Calu3 (cell line): ENCODE measurements around the gene CNTNAP2. TPM values are rescaled to one million over a fixed set of nuclear protein-coding genes. Genes with fewer than 3 reads are reported as not detected.

Experiments
- BruUV-seq: library from RNA; stranded (reverse); fragments of 400-500 nt; replicated peaks from 2 replicates; lab custom pipeline; 2021; lab: Mats Ljungman, UMichigan
- CTCF ChIA-PET: fragments of 300-600 bp; sonication (Branson Sonifier 250); formaldehyde crosslinking; loops from one replicate; lab custom pipeline; 2022; ENCODE audit warnings: antibody characterized with exemption; lab: Charles Lee
- DNase-seq: peaks from one replicate; pipeline ENCODE4 v3.0.0; 2022
- H3K27ac Mint-ChIP-seq: one replicate; pipeline ENCODE4 v1.8.0; 2022; ENCODE audit warnings: mixed read lengths; ENCODE audit not compliant: unreplicated experiment
- H3K27me3 Mint-ChIP-seq: one replicate; pipeline ENCODE4 v1.8.0; 2022; ENCODE audit warnings: mixed read lengths; ENCODE audit not compliant: unreplicated experiment
- H3K36me3 Mint-ChIP-seq: one replicate; pipeline ENCODE4 v1.8.0; 2022; ENCODE audit warnings: mild to moderate bottlenecking, moderate library complexity, mixed read lengths; ENCODE audit not compliant: insufficient read depth, unreplicated experiment
- H3K4me1 Mint-ChIP-seq: one replicate; pipeline ENCODE4 v1.8.0; 2022; ENCODE audit warnings: mild to moderate bottlenecking, low read depth, mixed read lengths; ENCODE audit not compliant: unreplicated experiment
- H3K4me3 Mint-ChIP-seq: one replicate; pipeline ENCODE4 v1.8.0; 2022; ENCODE audit warnings: mild to moderate bottlenecking, low read depth, moderate library complexity, mixed read lengths; ENCODE audit not compliant: unreplicated experiment
- H3K9me3 Mint-ChIP-seq: one replicate; pipeline ENCODE4 v1.8.0; 2022; ENCODE audit warnings: low read depth, mixed read lengths; ENCODE audit not compliant: unreplicated experiment
- CTCF ChIP-seq: fragments of 200-600 bp; IDR thresholded peaks from one replicate; pipeline ENCODE4 v1.8.0; 2022; ENCODE audit warnings: antibody characterized with exemption; ENCODE audit not compliant: unreplicated experiment
- intact Hi-C: fragments of 100-400 bp; cut with micrococcal nuclease; formaldehyde crosslinking; loops from one replicate; pipeline ENCODE4 v1.10.0; 2022; ENCODE audit not compliant: unreplicated experiment
- total RNA-seq: library from RNA; stranded (reverse); gene quantifications from 2 replicates; pipeline ENCODE4 v1.2.3, GENCODE V29; 2022

The CNTNAP2 gene
- total RNA-seq, 1 experiment from 2014 or later, result 1.1 TPM

- no peaks in the 10 kb centered on the region for H3K4me1 Mint-ChIP-seq
- CTCF ChIA-PET, result no interaction called here
- no peak overlapping the region for H3K27ac Mint-ChIP-seq
- no peak for DNase-seq
- H3K4me3 Mint-ChIP-seq, result no peak overlapping the region
- H3K27me3 Mint-ChIP-seq, result no peaks in the 10 kb centered on the region
- no TSS peak for BruUV-seq
- no peak for TF ChIP-seq CTCF
- H3K36me3 Mint-ChIP-seq, result no peaks in the 10 kb centered on the region
- intact Hi-C loops, result no loop called here
- peaks cover 5% of the 10 kb centered on the region for H3K9me3 Mint-ChIP-seq
These were observed 99.9 kb downstream of the CNTNAP2 start for GRCh38 chr7:146216396-146217041.

GRCh38 chr7:146223851-146224250, 107.2 kb downstream of the CNTNAP2 start:
- no peak for TF ChIP-seq CTCF
- H3K27ac Mint-ChIP-seq, result no peak overlapping the region
- no TSS peak for BruUV-seq
- no peak overlapping the region for H3K4me3 Mint-ChIP-seq
- H3K4me1 Mint-ChIP-seq, result no peaks in the 10 kb centered on the region
- no peaks in the 10 kb centered on the region for H3K27me3 Mint-ChIP-seq
- DNase-seq, result no peak
- CTCF ChIA-PET, result no interaction called here
- intact Hi-C loops, result no loop called here
- no peaks in the 10 kb centered on the region for H3K36me3 Mint-ChIP-seq
- peaks cover 14% of the 10 kb centered on the region for H3K9me3 Mint-ChIP-seq

GRCh38 chr7:146232604-146233003, 116.0 kb downstream of the CNTNAP2 start:
- no peak overlapping the region for H3K27ac Mint-ChIP-seq
- no peak for DNase-seq
- H3K4me1 Mint-ChIP-seq, result no peaks in the 10 kb centered on the region
- TF ChIP-seq CTCF, result no peak
- H3K36me3 Mint-ChIP-seq, result no peaks in the 10 kb centered on the region
- H3K4me3 Mint-ChIP-seq, result no peak overlapping the region
- CTCF ChIA-PET, result no interaction called here
- no TSS peak for BruUV-seq
- H3K9me3 Mint-ChIP-seq, result peaks cover 4% of the 10 kb centered on the region
- intact Hi-C loops, result no loop called here
- H3K27me3 Mint-ChIP-seq, result no peaks in the 10 kb centered on the region

- TF ChIP-seq CTCF, result no peak
- no TSS peak for BruUV-seq
- no peak for DNase-seq
- H3K27ac Mint-ChIP-seq, result no peak overlapping the region
- no peaks in the 10 kb centered on the region for H3K4me1 Mint-ChIP-seq
- H3K27me3 Mint-ChIP-seq, result no peaks in the 10 kb centered on the region
- H3K9me3 Mint-ChIP-seq, result peaks cover 7% of the 10 kb centered on the region
- no peak overlapping the region for H3K4me3 Mint-ChIP-seq
- H3K36me3 Mint-ChIP-seq, result no peaks in the 10 kb centered on the region
- CTCF ChIA-PET, result no interaction called here
- intact Hi-C loops, result no loop called here
These were observed 118.6 kb downstream of the CNTNAP2 start for GRCh38 chr7:146235195-146235594.
